ENCODE data around the gene LMNB1.

The LMNB1 gene

DNA sequence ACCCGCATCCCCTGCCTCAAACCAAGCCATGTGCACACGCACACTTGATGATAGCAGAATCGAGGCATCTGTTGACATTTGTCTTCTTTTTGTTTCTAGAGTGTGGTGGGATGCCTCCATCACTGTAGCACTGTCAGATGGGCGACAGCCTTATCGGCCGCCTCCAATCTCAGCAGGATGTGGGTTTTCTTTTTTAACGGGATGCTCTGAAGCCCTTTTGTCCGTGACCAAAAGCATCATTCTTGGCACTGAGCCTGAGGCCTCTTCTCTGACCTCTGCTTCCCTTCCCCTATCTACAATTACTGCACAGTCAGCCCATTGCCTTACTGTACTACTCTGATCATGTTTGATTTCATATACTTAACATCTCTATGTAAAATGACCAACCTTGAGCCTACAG is 78.3 kb downstream of the LMNB1 start:
- TF ChIP-seq, protein P1, sequence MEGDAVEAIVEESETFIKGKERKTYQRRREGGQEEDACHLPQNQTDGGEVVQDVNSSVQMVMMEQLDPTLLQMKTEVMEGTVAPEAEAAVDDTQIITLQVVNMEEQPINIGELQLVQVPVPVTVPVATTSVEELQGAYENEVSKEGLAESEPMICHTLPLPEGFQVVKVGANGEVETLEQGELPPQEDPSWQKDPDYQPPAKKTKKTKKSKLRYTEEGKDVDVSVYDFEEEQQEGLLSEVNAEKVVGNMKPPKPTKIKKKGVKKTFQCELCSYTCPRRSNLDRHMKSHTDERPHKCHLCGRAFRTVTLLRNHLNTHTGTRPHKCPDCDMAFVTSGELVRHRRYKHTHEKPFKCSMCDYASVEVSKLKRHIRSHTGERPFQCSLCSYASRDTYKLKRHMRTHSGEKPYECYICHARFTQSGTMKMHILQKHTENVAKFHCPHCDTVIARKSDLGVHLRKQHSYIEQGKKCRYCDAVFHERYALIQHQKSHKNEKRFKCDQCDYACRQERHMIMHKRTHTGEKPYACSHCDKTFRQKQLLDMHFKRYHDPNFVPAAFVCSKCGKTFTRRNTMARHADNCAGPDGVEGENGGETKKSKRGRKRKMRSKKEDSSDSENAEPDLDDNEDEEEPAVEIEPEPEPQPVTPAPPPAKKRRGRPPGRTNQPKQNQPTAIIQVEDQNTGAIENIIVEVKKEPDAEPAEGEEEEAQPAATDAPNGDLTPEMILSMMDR (IDR thresholded peaks at IDR 0.05; ENCODE audit: control insufficient read depth, insufficient read depth, low read depth, low read length, missing control alignments), result no peak
- H3K4me3 ChIP-seq (ENCODE audit: control insufficient read depth, low read depth, low read length), result no peak overlapping the region
- no peak for DNase-seq (ENCODE audit: low read depth)

DNA sequence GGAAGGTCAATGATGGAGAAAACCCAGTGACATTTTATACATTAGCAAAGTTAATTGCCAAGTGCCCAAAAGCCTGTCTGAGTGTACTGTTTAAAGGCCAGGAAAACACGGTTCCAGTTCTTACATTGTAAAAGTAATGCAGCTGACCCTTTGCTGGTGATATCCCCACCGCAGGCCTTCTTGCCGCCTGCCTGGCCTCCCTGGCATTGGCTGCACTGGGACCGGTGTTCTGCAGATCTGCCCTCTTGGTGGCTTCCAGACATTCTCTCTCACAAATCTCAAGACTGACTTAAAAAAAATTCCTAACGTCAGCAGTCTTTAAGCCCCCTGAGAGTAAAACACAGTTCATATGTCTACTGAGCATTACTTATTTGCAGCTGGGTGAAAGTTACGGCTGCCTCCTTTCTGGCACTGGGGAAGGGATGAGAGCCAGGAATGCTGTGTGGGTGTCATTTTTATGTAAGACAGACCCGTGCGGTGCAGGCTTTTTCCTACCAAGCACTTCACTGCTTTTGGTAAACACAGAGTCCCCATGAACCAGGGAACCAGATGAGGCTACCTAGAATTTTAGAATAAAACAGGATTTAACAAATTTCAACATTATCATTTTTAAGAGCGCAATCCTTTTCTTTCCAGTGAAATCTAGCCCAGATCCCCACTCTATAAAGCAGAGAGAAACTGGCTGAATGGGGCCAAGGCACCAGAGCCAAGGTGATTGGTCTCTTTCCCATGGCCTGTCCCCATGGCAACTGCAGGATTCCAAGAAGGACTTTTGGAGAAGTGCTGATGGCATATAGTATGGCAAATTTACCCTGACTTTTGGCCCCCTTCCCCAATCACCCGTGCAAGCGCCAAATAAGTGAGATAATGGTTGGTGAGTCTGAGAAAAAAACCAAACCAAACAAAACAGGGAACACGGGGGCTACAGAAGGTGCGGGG is 80.8 kb downstream of the LMNB1 start:
- no peak for DNase-seq (ENCODE audit: low read depth)
- H3K4me3 ChIP-seq (ENCODE audit: control insufficient read depth, low read depth, low read length), result no peak overlapping the region
- TF ChIP-seq, protein P1 (IDR thresholded peaks at IDR 0.05; ENCODE audit: control insufficient read depth, insufficient read depth, low read depth, low read length, missing control alignments), result no peak

DNA sequence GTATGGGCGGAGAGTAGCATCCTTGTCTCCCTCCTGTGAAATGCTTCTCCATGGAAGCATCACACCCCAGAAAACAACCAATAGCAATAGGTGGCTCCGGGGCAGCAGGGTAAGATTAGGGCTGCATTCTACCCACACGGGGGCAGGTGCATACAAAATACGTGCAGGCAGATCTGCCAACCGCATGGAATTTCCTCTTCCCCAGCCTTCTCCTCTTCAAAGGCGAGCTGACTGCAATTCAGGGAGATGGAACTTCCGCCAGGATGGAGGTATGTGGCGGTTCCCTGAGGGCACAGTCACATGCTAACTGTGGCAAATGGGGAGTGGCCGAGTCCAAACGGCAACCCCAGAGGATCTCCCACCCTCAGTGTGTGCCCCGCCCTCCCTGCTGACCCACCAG is 81.5 kb downstream of the LMNB1 start:
- H3K4me3 ChIP-seq (ENCODE audit: control insufficient read depth, low read depth, low read length), result no peak overlapping the region
- no peak for DNase-seq (ENCODE audit: low read depth)
- TF ChIP-seq, protein P1 (IDR thresholded peaks at IDR 0.05; ENCODE audit: control insufficient read depth, insufficient read depth, low read depth, low read length, missing control alignments), result no peak

DNA sequence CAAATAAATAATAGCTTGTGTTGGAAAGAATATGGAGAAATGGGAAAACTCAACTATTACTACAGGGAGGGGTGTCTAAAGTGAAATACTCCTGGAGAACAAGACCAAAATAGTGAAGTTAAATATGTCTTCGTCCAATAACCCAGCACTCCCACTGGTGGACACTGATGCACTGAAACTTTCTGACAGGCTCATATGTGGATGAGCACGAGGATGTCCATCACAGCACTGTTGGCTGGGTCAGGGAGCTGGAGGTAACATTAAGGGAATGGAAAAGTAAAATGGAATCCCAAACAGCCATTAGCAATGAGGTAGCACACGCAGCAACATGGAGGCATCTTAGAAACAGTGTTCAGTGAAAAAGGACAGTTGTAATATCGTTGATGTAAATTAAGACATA is 86.5 kb downstream of the LMNB1 start:
- no peak overlapping the region for H3K4me3 ChIP-seq (ENCODE audit: control insufficient read depth, low read depth, low read length)
- TF ChIP-seq, protein P1 (IDR thresholded peaks at IDR 0.05; ENCODE audit: control insufficient read depth, insufficient read depth, low read depth, low read length, missing control alignments), result no peak
- DNase-seq (ENCODE audit: low read depth), result no peak

DNA sequence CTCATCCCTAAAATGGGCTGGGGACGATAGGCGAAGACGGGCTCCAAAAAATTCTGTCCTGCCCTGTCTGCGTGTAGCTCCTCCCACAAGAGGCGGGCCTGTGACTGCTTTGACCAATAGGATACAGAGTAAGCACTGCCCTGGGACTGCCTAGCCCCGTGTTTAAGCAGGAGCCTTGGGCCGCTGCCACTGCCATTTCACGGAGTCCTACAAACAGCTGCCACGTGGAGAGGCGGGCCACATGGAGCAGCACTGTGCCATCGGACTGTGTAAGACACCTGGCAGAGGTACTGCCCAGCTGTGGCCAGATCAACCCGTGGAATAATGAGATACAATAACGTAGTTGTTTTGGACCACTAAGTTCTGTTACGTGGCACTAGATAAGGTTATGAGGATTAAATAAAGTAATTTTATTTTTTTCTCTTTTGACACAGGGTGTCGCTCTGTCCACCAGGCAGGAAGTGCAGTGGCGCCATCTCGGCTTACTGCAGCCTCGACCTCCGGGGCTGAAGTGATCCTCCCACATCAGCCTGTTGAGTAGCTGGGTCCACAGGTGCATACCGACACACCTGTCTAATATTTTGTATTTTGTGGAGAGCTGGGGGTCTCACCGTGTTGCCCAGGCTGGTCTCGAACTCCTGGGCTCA is 87.2 kb downstream of the LMNB1 start:
- H3K4me3 ChIP-seq (ENCODE audit: control insufficient read depth, low read depth, low read length), result no peak overlapping the region
- no peak for DNase-seq (ENCODE audit: low read depth)
- TF ChIP-seq, protein P1 (IDR thresholded peaks at IDR 0.05; ENCODE audit: control insufficient read depth, insufficient read depth, low read depth, low read length, missing control alignments), result no peak

DNA sequence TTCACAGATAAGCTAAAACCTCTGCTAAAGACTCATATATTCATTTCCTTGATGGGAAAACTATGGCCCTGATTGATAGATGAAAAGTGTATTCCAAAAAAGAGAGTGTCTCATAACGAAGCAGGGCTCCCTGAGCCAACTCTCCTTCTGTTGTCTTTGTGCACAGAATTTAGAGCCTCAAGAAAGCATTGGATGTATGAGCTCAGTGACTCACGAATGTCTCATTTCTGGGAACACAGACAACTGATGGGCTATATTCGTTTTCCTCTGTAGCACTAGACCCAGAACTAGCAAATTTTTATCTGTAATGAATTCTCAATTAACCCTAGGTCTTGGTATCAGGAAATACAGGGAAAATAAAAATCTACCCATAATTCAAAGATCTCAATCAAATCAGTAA is 88.4 kb downstream of the LMNB1 start:
- no peak overlapping the region for H3K4me3 ChIP-seq (ENCODE audit: control insufficient read depth, low read depth, low read length)
- peak; percentile 34 for DNase-seq (ENCODE audit: low read depth)
- TF ChIP-seq, protein P1 (IDR thresholded peaks at IDR 0.05; ENCODE audit: control insufficient read depth, insufficient read depth, low read depth, low read length, missing control alignments), result no peak

All from AG09309 (cell line).